Measurements from ENCODE around the gene CFAP61. TPM values are rescaled to one million over a fixed set of nuclear protein-coding genes. Genes with fewer than 3 reads are reported as not detected.
"Not testable (repeated sequence)": the region's sequence is repeated elsewhere in the genome, so short reads cannot be mapped to it uniquely, and the experiment has no call there.

Gene CFAP61
- total RNA-seq, 5 donors from 2014 or later (not counting 1 experiment from before 2014, with no cell fraction given), result not detected

DNA sequence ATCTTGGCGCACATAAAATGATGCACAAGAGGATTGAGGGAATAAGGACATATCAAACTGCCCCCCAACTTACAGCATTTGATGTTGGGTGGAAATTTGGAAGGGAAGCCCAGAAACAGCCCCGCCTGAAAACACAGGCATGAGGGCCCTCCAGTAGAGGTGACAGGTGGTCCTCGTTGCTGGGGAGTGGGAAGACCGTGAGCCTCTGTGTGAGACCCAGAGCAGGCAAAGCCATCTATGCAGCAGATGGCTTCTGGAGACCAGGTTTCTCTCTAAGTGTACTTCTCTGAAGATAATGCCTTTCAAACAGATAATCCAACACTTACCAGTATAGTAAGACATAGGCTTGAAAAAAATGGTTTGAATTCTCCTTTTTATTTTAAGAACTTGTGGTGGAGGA lies 183.3 kb downstream of the CFAP61 start:
- ATAC-seq (replicated peaks in 1 of 4) (no peak), DNase-seq (no peak)
- Mint-ChIP-seq H3K27ac (no peak overlapping the region), H3K36me3 (no peaks in the 10 kb centered on the region), H3K27me3 (peaks cover 10 to 13% of the 10 kb centered on the region in 2 donors), H3K4me1 (peaks cover 0 to 2% (median 0%) of the 10 kb centered on the region in 3 donors), H3K4me3 (no peak overlapping the region), H3K9me3 (no peaks in the 10 kb centered on the region)
- Histone ChIP-seq H3K4me3 (ENCODE audit: control insufficient read depth in 1 of 2, extremely low read depth in 1 of 2, low read length in 1 of 2) (no peak overlapping the region), H3K4me1 (ENCODE audit: control insufficient read depth in 1 of 2, extremely low read depth in 1 of 2, insufficient read depth in 2 of 2, low read length in 2 of 2) (no peaks in the 10 kb centered on the region), H3K27me3 (replicated peaks in 1 of 2; ENCODE audit: control insufficient read depth in 2 of 2, extremely low read depth in 1 of 2, insufficient read depth in 2 of 2, low read length in 1 of 2) (peaks cover 0 to 14% of the 10 kb centered on the region in 2 experiments), H3K36me3 (ENCODE audit: control insufficient read depth in 2 of 2, extremely low read depth in 1 of 2, insufficient read depth in 1 of 2, low read length in 1 of 2) (no peaks in the 10 kb centered on the region), H3K9me3 (no peaks in the 10 kb centered on the region), H3K27ac (ENCODE audit: low read length) (no peak overlapping the region)
- ChIA-PET POLR2A (no interaction called here), CTCF (interaction anchor here in 1 of 2 donors (0.5 kb wide), 1 partner anchor 150 kb away, joined by 4 read pairs; no protein-coding TSS in a partner anchor)
- WGBS (ENCODE audit: insufficient coverage), result no CpG with 5 or more reads among the region's 4 CpGs

DNA sequence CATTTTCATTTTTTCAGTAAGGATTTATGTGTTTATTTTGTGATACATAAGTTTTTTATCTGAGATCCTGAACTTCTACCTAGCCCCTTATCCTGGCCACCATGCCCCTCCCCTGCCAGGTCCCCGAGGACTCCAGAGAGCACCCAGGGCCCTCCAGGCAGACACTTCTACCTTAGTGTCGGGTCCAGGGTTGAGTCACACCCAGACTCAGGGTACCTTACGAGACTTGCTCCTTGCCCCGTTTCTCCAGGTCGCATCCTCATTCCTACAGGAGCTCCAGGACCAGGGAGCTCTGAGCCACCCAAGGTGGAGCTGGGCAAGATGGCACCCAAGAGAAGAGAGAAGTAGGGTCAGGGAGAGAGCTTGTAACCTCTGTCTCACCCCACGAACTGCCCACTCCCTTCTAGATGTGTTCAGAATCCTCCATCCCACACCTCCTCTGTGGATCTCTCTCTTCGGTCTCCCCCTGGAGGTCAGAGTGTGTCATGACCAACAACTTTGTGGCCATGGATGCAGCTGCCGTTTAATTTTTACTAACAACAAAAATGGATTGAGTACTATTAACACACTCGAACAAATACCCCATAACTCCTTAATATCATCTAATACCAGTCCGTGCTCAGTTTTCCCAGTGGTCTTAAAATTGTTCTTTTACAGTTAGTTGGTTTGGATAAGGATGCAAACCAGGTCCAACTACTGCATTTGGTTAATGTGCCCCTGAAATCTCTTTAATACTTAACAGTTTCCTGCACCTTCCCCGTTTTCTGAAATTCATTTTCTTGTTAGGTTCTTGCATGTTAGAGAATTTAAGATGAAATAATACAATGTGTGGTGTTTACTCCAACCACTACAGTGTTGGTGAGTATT lies 185.0 kb downstream of the CFAP61 start:
- no peak overlapping the region for H3K4me3 Mint-ChIP-seq
- Histone ChIP-seq H3K27ac (ENCODE audit: low read length) (no peak overlapping the region), H3K27me3 (replicated peaks in 1 of 2; ENCODE audit: control insufficient read depth in 2 of 2, extremely low read depth in 1 of 2, insufficient read depth in 2 of 2, low read length in 1 of 2) (peaks cover 0 to 9% of the 10 kb centered on the region in 2 experiments), H3K4me3 (ENCODE audit: control insufficient read depth in 1 of 2, extremely low read depth in 1 of 2, low read length in 1 of 2) (no peak overlapping the region), H3K4me1 (ENCODE audit: control insufficient read depth in 1 of 2, extremely low read depth in 1 of 2, insufficient read depth in 2 of 2, low read length in 2 of 2) (no peaks in the 10 kb centered on the region), H3K9me3 (no peaks in the 10 kb centered on the region), H3K36me3 (ENCODE audit: control insufficient read depth in 2 of 2, extremely low read depth in 1 of 2, insufficient read depth in 1 of 2, low read length in 1 of 2) (no peaks in the 10 kb centered on the region)
- peaks cover 0 to 2% (median 0%) of the 10 kb centered on the region in 3 donors for H3K4me1 Mint-ChIP-seq
- H3K27me3 Mint-ChIP-seq, result peaks cover 8 to 10% of the 10 kb centered on the region in 2 donors
- ChIA-PET CTCF (interaction anchor here (0.9 to 2.4 kb wide), 4 partner anchors 14 to 157 kb away, joined by 3 to 12 read pairs (median 4); no protein-coding TSS in a partner anchor), POLR2A (no interaction called here)
- DNase-seq, result peak in 17 of 35 experiments; percentile 4 to 52 (median 14)
- ATAC-seq (replicated peaks in 1 of 4), result no peak
- WGBS (ENCODE audit: insufficient coverage), result 56% methylated on average over 2 of the region's 11 CpGs
- H3K36me3 Mint-ChIP-seq, result no peaks in the 10 kb centered on the region
- no peak overlapping the region for H3K27ac Mint-ChIP-seq
- no peaks in the 10 kb centered on the region for H3K9me3 Mint-ChIP-seq

DNA sequence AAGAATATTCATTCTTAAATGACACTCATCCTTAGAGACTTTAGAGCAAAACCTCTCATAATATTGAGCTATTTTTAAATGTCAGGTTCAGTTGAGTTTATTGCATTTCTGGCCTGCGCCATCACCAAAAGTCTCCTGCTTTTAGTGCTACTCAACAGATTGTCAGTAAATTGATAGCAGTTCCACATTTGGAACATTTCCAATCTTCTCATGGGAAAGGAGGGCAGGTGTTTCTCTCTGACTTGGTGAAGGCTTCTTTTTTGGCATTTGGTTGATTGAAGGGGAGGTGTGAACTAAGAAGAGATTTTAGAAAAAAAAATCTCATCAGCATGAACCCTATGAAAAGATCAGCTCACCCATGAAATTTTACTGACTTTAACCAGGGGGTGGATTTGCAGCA lies 189.6 kb downstream of the CFAP61 start:
- H3K27ac Mint-ChIP-seq, result no peak overlapping the region
- peaks cover 0 to 2% (median 0%) of the 10 kb centered on the region in 3 donors for H3K4me1 Mint-ChIP-seq
- ChIA-PET CTCF (interaction anchor here in 1 of 2 donors (1.1 kb wide), 1 partner anchor 18 kb away, joined by 3 read pairs; no protein-coding TSS in a partner anchor), POLR2A (no interaction called here)
- no peaks in the 10 kb centered on the region for H3K36me3 ChIP-seq (ENCODE audit: control insufficient read depth in 2 of 2, extremely low read depth in 1 of 2, insufficient read depth in 1 of 2, low read length in 1 of 2)
- no peaks in the 10 kb centered on the region for H3K36me3 Mint-ChIP-seq
- no peak overlapping the region for H3K4me3 ChIP-seq (ENCODE audit: control insufficient read depth in 1 of 2, extremely low read depth in 1 of 2, low read length in 1 of 2)
- H3K27ac ChIP-seq (ENCODE audit: low read length), result no peak overlapping the region
- H3K4me3 Mint-ChIP-seq, result no peak overlapping the region
- H3K9me3 Mint-ChIP-seq, result no peaks in the 10 kb centered on the region
- WGBS (ENCODE audit: insufficient coverage), result no CpG with 5 or more reads among the region's 1 CpG
- H3K27me3 Mint-ChIP-seq, result peaks cover 11 to 23% of the 10 kb centered on the region in 2 donors
- DNase-seq (no peak), ATAC-seq (replicated peaks in 1 of 4) (no peak)
- no peaks in the 10 kb centered on the region for H3K9me3 ChIP-seq
- H3K4me1 ChIP-seq (ENCODE audit: control insufficient read depth in 1 of 2, extremely low read depth in 1 of 2, insufficient read depth in 2 of 2, low read length in 2 of 2), result no peaks in the 10 kb centered on the region
- peaks cover 0 to 4% of the 10 kb centered on the region in 2 experiments for H3K27me3 ChIP-seq (replicated peaks in 1 of 2; ENCODE audit: control insufficient read depth in 2 of 2, extremely low read depth in 1 of 2, insufficient read depth in 2 of 2, low read length in 1 of 2)

DNA sequence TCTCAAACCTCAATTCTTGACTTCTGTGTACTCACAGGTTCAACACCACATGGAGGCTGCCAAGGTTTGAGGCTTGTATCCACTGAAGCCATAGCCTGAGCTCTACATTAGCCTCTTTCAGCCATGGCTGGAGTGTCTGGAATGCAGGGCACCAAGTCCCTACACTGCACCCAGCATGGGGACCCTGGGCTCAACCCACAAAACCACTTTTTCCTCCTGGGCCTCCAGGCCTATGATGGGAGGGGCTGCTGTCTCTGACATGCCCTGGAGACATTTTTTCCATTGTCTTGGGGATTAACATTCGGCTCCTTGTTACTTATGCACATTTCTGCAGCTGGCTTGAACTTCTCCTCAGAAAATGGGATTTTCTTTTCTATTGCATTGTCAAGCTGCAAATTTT lies 192.1 kb downstream of the CFAP61 start:
- H3K4me1 Mint-ChIP-seq; H3K9me3 ChIP-seq; H3K36me3 ChIP-seq (ENCODE audit: control insufficient read depth in 2 of 2, extremely low read depth in 1 of 2, insufficient read depth in 1 of 2, low read length in 1 of 2); H3K4me3 ChIP-seq (ENCODE audit: control insufficient read depth in 1 of 2, extremely low read depth in 1 of 2, low read length in 1 of 2); H3K9me3 Mint-ChIP-seq; DNase-seq; CTCF ChIA-PET; H3K4me1 ChIP-seq (ENCODE audit: control insufficient read depth in 1 of 2, extremely low read depth in 1 of 2, insufficient read depth in 2 of 2, low read length in 2 of 2); H3K36me3 Mint-ChIP-seq; ATAC-seq (replicated peaks in 1 of 4); H3K27me3 ChIP-seq (replicated peaks in 1 of 2; ENCODE audit: control insufficient read depth in 2 of 2, extremely low read depth in 1 of 2, insufficient read depth in 2 of 2, low read length in 1 of 2); H3K27ac ChIP-seq (ENCODE audit: low read length); H3K27ac Mint-ChIP-seq; POLR2A ChIA-PET; H3K4me3 Mint-ChIP-seq: not testable (repeated sequence)
- WGBS (ENCODE audit: insufficient coverage), result 86% methylated on average over 1 of the region's 1 CpG
- peaks cover 14 to 25% of the 10 kb centered on the region in 2 donors for H3K27me3 Mint-ChIP-seq

DNA sequence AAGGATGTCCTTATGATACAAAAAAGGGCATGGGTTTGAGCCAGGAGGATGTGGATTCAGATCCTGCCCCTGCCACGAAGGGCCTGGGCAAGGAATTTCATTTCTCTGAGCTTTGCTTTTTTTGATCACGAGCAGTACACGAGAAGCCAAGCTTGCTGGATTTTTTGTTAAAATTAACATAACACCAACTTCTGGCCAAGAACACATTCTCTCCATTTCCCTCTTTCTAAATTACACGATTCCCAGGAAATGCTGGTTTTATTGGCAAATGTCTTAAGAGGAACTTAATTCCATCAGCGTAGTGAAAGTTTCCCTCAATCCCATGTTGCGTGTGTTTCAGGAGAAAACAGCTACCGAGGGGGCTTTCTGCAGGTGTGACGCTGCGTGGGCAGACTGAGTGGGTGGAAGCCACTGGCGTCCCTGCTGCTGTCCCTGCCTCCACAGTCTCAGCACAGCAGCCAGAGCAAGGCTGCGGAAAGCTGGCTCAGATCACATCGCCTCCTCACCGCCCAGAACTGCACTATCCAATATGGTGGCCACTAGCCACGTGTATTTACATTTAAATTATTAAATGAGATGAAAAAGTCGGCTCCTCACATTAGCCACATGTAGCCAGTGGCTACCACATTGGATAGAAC lies 194.8 kb downstream of the CFAP61 start:
- no peaks in the 10 kb centered on the region for H3K4me1 ChIP-seq (ENCODE audit: control insufficient read depth in 1 of 2, extremely low read depth in 1 of 2, insufficient read depth in 2 of 2, low read length in 2 of 2)
- ChIA-PET CTCF (no interaction called here), POLR2A (no interaction called here)
- ATAC-seq (replicated peaks in 1 of 4), result no peak
- H3K27ac ChIP-seq (ENCODE audit: low read length), result no peak overlapping the region
- H3K27me3 ChIP-seq (replicated peaks in 1 of 2; ENCODE audit: control insufficient read depth in 2 of 2, extremely low read depth in 1 of 2, insufficient read depth in 2 of 2, low read length in 1 of 2), result peaks cover 0 to 3% of the 10 kb centered on the region in 2 experiments
- no peak overlapping the region for H3K4me3 ChIP-seq (ENCODE audit: control insufficient read depth in 1 of 2, extremely low read depth in 1 of 2, low read length in 1 of 2)
- 87% methylated on average over 6 of the region's 15 CpGs for WGBS (ENCODE audit: insufficient coverage)
- Mint-ChIP-seq H3K27me3 (peaks cover 14 to 20% of the 10 kb centered on the region in 2 donors), H3K9me3 (no peaks in the 10 kb centered on the region), H3K36me3 (no peaks in the 10 kb centered on the region), H3K27ac (no peak overlapping the region), H3K4me1 (no peaks in the 10 kb centered on the region), H3K4me3 (no peak overlapping the region)
- no peaks in the 10 kb centered on the region for H3K9me3 ChIP-seq
- H3K36me3 ChIP-seq (ENCODE audit: control insufficient read depth in 2 of 2, extremely low read depth in 1 of 2, insufficient read depth in 1 of 2, low read length in 1 of 2), result no peaks in the 10 kb centered on the region
- DNase-seq, result no peak

DNA sequence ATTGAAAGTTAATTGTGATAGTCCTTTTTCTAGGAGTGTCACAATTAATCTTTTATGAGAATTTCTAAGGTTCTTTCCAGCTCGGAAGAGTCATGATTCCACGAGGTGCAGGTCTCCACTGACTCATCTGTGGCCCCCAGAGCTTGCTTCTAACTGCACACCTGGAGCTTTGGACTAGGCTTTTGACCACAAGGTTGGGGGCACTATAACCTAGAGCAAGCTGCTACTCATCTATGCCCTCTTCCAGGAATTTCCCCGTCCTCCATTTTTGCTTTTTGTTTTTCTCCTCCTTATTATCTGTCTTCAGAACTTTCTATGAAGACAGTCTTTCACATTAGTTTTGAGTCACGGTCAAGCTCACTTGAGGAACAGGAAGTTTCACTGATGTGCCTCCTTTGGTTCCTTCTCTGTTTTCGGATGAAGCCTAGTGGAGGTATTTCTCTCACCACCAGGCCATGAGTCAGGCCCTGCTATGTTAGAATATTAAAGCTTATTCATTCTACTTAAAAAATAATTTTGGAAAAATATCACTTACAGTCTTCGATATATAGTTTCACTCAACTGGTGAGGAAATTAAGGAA lies 196.4 kb downstream of the CFAP61 start:
- H3K4me3 ChIP-seq (ENCODE audit: control insufficient read depth in 1 of 2, extremely low read depth in 1 of 2, low read length in 1 of 2), result no peak overlapping the region
- WGBS (ENCODE audit: insufficient coverage), result 40% methylated on average over 2 of the region's 6 CpGs
- H3K4me1 Mint-ChIP-seq, result no peaks in the 10 kb centered on the region
- peaks cover 0 to 3% of the 10 kb centered on the region in 2 experiments for H3K27me3 ChIP-seq (replicated peaks in 1 of 2; ENCODE audit: control insufficient read depth in 2 of 2, extremely low read depth in 1 of 2, insufficient read depth in 2 of 2, low read length in 1 of 2)
- no peak overlapping the region for H3K4me3 Mint-ChIP-seq
- no peaks in the 10 kb centered on the region for H3K4me1 ChIP-seq (ENCODE audit: control insufficient read depth in 1 of 2, extremely low read depth in 1 of 2, insufficient read depth in 2 of 2, low read length in 2 of 2)
- no peak for ATAC-seq (replicated peaks in 1 of 4)
- CTCF ChIA-PET, result no interaction called here
- no peak overlapping the region for H3K27ac Mint-ChIP-seq
- POLR2A ChIA-PET, result no interaction called here
- H3K27ac ChIP-seq (ENCODE audit: low read length), result no peak overlapping the region
- no peaks in the 10 kb centered on the region for H3K36me3 ChIP-seq (ENCODE audit: control insufficient read depth in 2 of 2, extremely low read depth in 1 of 2, insufficient read depth in 1 of 2, low read length in 1 of 2)
- H3K9me3 ChIP-seq, result no peaks in the 10 kb centered on the region
- no peaks in the 10 kb centered on the region for H3K36me3 Mint-ChIP-seq
- H3K9me3 Mint-ChIP-seq, result no peaks in the 10 kb centered on the region
- peaks cover 11 to 16% of the 10 kb centered on the region in 2 donors for H3K27me3 Mint-ChIP-seq
- DNase-seq, result no peak

All from T-cell (primary cell).